Activated naive CD4-positive, alpha-beta T cell treated with anti-CD3 and anti-CD28 coated beads, Interleukin-2, amount 50 U/mL, for 24 hours (primary cell): ENCODE measurements around the gene RYR3.
"Not testable (repeated sequence)": the region's sequence is repeated elsewhere in the genome, so short reads cannot be mapped to it uniquely, and the experiment has no call there.

Source experiments
- H3K27ac Mint-ChIP-seq: one replicate; pipeline ENCODE4 v1.8.0; 2021; ENCODE audit warnings: mild to moderate bottlenecking, mixed read lengths
- H3K27me3 Mint-ChIP-seq: one replicate; pipeline ENCODE4 v1.8.0; 2021; ENCODE audit warnings: mixed read lengths
- H3K36me3 Mint-ChIP-seq: one replicate; pipeline ENCODE4 v1.8.0; 2021; ENCODE audit warnings: mixed read lengths
- H3K4me1 Mint-ChIP-seq: one replicate; pipeline ENCODE4 v1.8.0; 2021; ENCODE audit warnings: mixed read lengths
- H3K4me3 Mint-ChIP-seq: one replicate; pipeline ENCODE4 v1.8.0; 2021; ENCODE audit warnings: mild to moderate bottlenecking, mixed read lengths
- H3K9me3 Mint-ChIP-seq: one replicate; pipeline ENCODE4 v1.8.0; 2021; ENCODE audit warnings: mixed read lengths

Gene RYR3

DNA sequence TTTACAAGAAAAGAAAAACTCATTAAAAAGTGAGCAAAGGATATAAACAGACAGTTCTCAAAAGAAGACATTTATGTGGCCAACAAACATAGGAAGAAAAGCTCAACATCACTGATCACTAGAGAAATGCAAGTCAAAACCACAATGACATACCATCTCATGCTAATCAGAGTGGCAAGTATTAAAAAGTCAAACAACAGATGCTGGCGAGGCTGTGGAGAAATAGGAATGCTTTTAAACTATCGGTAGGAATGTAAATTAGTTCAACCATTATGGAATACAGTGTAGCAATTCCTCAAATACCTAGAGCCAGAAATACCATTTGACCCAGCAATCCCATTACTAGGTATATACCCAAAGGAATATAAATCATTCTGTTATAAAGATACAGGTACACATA, 267.1 kb downstream of the RYR3 start:
- not testable (repeated sequence) for H3K4me1 Mint-ChIP-seq, H3K36me3 Mint-ChIP-seq, H3K4me3 Mint-ChIP-seq, H3K27ac Mint-ChIP-seq, H3K27me3 Mint-ChIP-seq, H3K9me3 Mint-ChIP-seq

DNA sequence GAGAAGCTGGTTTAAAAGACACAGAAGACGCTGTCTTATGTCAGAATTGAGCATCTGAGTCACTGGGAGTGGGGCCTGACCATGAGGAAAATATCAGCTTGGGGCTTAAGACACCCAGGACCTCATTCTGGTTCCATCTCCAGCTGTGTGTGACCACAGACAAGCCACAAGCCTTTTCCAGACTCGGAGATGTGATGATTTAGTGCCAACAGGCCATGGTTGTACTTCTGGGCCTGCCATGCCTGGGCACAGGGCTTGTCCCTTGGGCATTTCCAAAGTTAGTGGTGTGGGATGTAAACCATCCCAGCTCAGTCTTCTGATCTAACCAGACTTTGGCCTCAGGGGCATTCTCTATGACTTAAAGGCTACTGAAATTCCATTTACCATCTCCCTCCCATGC, 269.8 kb downstream of the RYR3 start:
- Mint-ChIP-seq H3K4me3 (no peak overlapping the region), H3K27ac (no peak overlapping the region), H3K4me1 (no peaks in the 10 kb centered on the region), H3K27me3 (no peaks in the 10 kb centered on the region), H3K36me3 (no peaks in the 10 kb centered on the region), H3K9me3 (no peaks in the 10 kb centered on the region)

DNA sequence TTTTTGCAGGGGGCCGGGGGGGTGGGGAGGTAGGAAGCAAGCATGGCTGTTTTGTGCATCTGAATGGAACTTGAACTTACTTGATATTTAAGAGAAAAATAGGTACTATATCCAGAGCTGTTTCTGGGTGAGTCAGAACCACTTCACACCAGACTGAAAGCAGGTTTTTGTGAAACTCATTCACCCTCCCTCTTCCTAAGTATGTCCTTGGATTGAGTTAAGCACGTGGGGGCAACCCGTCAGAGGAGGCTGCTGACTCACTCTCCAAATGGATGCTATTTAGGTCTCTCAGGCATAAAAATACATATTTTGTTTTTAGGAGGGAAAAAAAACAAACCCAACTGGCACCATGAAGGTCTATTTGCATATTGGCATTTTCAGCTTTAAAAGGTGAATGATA, 270.3 kb downstream of the RYR3 start:
- Mint-ChIP-seq H3K9me3 (no peaks in the 10 kb centered on the region), H3K4me3 (no peak overlapping the region), H3K4me1 (no peaks in the 10 kb centered on the region), H3K27ac (no peak overlapping the region), H3K27me3 (no peaks in the 10 kb centered on the region), H3K36me3 (no peaks in the 10 kb centered on the region)

DNA sequence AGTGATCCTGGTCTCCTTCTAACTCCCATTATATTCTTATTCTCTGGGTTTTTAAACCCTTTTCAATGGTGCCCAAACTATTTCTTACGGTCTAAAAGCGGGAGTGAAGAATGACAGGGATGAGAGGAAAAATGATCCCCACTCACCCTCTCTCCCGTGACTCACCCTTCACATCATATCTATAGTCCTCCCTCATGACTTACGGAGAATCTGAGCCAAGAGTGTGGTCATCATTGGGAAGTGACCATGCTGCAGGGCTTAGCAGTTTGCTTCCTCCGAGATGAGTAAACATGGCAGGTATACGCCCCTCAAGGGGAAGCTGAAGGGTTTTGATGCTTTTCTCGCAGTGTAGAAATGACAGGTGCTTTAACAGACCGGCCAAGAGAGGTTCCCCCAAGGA, 274.0 kb downstream of the RYR3 start:
- Mint-ChIP-seq H3K27me3 (peaks cover 2% of the 10 kb centered on the region), H3K36me3 (no peaks in the 10 kb centered on the region), H3K27ac (no peak overlapping the region), H3K4me3 (no peak overlapping the region), H3K9me3 (no peaks in the 10 kb centered on the region), H3K4me1 (no peaks in the 10 kb centered on the region)

DNA sequence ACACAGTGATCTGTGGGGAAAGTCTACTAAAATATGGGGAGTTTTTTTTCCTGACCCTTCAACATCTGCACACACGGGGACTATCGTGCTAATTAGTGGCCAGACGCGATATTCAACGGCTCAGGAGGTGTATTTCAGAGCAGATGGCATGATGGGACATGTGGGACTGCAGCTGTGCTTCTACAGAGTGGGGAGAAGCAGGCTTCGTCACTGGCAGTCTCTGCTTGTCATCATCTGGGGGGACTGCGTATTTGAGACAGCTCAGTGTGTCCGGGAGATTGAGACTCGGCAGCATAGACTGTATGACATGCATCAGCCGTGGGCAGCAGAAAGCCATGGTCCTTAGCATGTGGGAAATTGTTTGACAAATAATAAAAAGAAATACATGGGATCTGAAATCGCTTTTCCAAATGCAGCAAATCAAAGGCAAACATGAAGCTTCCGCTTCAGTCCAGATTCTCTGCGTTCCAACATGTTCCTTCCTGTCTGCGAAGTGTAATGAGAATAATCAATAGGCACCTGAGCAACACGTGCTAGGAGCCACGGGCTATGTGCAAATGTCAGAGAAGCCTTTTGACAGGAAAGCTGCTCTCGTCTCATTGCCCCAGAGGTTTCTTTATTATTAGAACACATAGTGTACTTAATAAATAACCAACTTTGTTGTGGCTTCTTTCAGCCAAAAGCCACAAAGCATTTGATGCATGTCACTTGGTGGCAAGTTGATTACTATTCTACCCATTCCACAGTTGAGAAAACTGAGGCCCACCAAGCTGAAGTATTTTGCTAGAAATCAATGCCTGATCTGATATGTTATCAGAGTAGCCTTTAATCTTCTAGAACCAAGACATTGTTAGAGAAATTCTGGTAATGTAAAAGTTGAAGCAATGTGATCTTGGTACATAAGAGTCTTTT, 276.3 kb downstream of the RYR3 start:
- Mint-ChIP-seq H3K9me3 (no peaks in the 10 kb centered on the region), H3K36me3 (no peaks in the 10 kb centered on the region), H3K27me3 (peaks cover 6% of the 10 kb centered on the region), H3K4me3 (no peak overlapping the region), H3K27ac (no peak overlapping the region), H3K4me1 (no peaks in the 10 kb centered on the region)

DNA sequence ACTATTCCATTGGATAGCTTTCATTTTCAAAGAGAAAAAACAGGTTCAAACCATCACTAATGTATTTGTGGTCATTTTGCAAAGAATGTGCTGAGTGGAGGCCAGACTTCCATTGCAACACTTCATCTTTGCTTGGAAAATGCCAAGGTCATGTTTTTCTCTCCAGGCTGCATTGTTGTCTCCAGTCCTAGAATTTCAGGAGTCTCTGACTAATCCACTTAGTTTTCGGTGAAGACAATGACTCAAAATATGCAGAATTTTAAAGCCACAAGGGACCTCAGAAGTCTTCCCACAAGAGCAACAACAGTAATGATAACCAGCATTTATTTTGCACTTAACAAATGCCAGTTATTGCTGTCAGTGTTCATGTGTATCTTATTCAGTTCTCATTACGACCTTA, 277.0 kb downstream of the RYR3 start:
- no peaks in the 10 kb centered on the region for H3K36me3 Mint-ChIP-seq

DNA sequence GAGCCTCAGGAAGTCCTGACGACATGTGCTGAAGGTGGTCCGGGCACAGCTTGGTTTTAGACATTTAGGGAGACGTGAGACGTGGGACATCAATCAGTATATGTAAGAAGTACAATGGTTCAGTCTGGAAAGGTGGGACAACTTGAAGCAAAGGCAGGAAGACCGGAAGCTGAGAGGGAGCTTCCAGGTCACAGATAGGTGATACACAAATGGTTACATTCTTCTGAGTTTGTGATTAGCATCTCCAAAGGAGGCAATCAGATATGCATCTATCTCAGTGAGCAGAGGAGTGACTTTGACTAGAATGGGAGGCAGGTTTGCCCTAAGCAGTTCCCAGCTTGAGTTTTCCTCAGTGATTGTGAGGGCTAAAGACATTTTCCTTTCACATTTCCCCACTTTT, 282.1 kb downstream of the RYR3 start:
- Mint-ChIP-seq H3K36me3 (no peaks in the 10 kb centered on the region), H3K27me3 (peaks cover 13% of the 10 kb centered on the region), H3K27ac (no peak overlapping the region), H3K4me3 (no peak overlapping the region), H3K4me1 (no peaks in the 10 kb centered on the region), H3K9me3 (peaks cover 10% of the 10 kb centered on the region)

More for the DNA sequence above, 277.0 kb downstream of the RYR3 start:
- H3K4me3 Mint-ChIP-seq = no peak overlapping the region
- H3K27ac Mint-ChIP-seq = no peak overlapping the region
- H3K27me3 Mint-ChIP-seq = peaks cover 12% of the 10 kb centered on the region
- H3K4me1 Mint-ChIP-seq = no peaks in the 10 kb centered on the region
- H3K9me3 Mint-ChIP-seq = peaks cover 4% of the 10 kb centered on the region

DNA sequence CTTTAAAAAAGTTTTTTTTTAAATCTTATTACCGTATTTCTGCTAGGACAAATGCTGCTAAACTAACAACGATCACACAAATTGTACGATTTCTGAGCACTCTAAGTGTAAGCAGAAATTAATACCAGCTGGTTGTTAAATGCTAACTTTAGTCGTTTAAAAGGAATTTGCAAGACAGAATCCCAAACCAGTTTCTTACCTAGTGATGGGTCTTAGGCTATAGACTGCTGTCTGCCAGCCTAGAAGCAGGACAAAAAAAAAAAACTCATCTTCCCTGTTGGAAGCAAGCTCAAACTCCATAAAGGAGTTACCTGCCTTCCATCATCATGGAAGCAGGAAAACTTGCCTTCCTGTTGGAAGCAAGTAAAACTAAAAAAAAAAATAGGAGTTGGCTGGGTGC, 287.6 kb downstream of the RYR3 start:
- H3K9me3 Mint-ChIP-seq, H3K27me3 Mint-ChIP-seq, H3K4me3 Mint-ChIP-seq, H3K4me1 Mint-ChIP-seq, H3K36me3 Mint-ChIP-seq, H3K27ac Mint-ChIP-seq: not testable (repeated sequence)

DNA sequence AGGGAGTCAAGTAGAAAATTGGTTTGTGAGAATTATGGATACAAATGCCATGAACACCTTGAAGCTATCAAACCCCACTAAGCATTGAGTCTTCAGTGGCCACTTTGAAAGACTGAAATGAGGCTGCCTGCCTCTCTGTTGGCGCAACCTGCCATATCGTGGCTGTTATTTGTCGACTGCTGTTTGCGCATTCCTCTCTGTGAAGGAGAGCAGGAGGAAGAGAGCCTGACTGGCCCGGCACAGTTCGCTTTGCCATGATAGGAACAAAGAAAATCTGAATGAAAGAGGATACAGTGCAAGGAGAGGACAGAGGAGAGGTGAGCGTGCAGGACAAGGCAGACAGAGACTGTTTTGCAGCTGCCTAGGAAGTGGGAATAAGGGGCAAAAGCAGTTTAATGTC, 289.4 kb downstream of the RYR3 start:
- Mint-ChIP-seq H3K4me3 (no peak overlapping the region), H3K36me3 (no peaks in the 10 kb centered on the region), H3K27ac (no peak overlapping the region), H3K27me3 (peaks cover 4% of the 10 kb centered on the region), H3K4me1 (no peaks in the 10 kb centered on the region), H3K9me3 (peaks cover 3% of the 10 kb centered on the region)

DNA sequence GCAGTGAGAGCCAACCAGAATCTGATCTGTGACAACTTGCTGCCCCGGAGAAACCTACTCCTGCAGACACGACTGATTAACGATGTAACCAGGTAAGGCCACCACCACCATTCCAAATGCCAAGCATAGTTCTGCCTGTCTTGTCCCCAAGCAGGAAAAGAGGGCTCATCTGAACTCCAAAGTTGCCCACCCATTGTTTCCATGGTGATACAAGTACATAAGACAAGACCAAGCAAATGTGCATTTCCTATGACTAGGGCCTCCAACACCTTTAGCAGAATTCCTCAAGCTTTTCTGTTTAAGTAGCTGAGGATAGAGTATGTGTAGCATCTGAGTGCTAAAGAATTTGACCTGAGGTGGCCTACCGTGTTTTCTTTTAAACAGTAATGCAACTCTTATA, 290.7 kb downstream of the RYR3 start:
- Mint-ChIP-seq H3K36me3 (no peaks in the 10 kb centered on the region), H3K27ac (no peak overlapping the region), H3K9me3 (peaks cover 3% of the 10 kb centered on the region), H3K4me1 (no peaks in the 10 kb centered on the region), H3K27me3 (peaks cover 5% of the 10 kb centered on the region), H3K4me3 (no peak overlapping the region)

DNA sequence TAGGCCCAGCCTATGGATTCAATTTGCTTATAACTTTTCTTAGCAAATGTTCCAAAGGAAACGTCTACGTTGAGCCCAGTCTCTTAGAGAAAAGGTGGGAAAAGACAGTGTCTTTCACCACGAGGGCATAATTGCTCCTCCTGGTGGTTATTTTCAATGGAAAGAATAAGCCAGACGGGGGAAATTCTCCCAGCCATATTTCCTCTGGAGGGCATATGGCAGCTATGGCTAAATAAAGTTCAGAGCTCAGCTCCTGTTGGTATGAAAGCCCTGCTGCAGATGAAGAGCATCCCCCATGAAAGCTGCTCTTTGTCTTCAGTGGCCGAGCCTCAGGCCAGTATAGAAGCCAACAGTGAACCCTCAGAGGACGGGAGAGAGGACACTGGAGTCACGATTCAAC, 297.9 kb downstream of the RYR3 start:
- Mint-ChIP-seq H3K4me3 (no peak overlapping the region), H3K36me3 (no peaks in the 10 kb centered on the region), H3K27me3 (peaks cover 5% of the 10 kb centered on the region), H3K4me1 (no peaks in the 10 kb centered on the region), H3K27ac (no peak overlapping the region), H3K9me3 (peaks cover 3% of the 10 kb centered on the region)

DNA sequence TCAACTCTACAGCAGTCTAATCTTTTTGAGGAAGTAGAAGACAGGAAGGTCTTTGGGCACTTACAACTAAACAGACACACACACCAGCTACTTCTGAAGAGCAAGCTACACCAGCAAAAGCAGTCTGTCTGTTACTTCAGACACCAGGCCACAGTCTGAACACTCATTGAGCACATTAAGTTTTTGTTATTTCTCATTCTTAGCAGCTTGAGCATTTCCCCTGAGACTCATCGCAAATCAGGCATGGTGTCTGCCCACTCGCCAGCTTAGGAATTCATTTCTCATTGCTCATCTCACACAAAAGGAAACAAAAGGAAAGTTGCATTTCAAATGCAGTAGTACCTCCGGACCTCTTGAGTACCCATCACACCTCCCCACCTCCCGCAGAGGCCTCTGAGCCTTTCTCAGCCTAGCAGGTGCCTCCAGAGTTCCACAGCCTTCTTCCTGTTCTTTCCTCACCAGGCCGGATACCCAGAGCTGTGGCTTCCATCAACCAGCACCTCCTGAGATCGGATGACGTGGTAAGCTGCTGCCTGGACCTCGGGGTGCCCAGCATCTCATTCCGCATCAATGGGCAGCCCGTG, 302.0 kb downstream of the RYR3 start:
- H3K9me3 Mint-ChIP-seq = no peaks in the 10 kb centered on the region
- H3K27ac Mint-ChIP-seq = no peak overlapping the region
- no peak overlapping the region for H3K4me3 Mint-ChIP-seq
- peaks cover 3% of the 10 kb centered on the region for H3K27me3 Mint-ChIP-seq
- no peaks in the 10 kb centered on the region for H3K4me1 Mint-ChIP-seq
- no peaks in the 10 kb centered on the region for H3K36me3 Mint-ChIP-seq

DNA sequence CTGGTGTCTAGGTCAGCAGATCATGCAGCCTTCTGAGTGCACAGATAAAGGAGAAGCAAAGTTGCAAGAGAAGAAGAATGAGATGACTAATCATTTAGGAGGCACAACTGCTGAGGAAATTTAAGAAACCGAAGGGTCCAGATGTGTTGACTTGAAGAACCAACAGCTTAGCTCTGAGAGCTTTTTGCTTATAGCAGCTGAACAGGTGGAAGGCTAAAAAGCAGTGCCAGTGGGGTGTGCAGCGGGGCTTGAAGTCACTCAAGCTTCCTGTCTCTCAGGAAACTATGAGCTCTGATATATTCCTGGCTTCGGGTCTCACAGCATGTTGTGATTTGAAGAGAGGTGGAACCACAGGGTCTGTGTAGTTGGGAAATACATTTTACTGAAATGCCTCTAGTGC, 305.7 kb downstream of the RYR3 start:
- Mint-ChIP-seq H3K27me3 (peaks cover 5% of the 10 kb centered on the region), H3K27ac (no peak overlapping the region), H3K4me3 (no peak overlapping the region), H3K4me1 (no peaks in the 10 kb centered on the region), H3K9me3 (no peaks in the 10 kb centered on the region), H3K36me3 (no peaks in the 10 kb centered on the region)

DNA sequence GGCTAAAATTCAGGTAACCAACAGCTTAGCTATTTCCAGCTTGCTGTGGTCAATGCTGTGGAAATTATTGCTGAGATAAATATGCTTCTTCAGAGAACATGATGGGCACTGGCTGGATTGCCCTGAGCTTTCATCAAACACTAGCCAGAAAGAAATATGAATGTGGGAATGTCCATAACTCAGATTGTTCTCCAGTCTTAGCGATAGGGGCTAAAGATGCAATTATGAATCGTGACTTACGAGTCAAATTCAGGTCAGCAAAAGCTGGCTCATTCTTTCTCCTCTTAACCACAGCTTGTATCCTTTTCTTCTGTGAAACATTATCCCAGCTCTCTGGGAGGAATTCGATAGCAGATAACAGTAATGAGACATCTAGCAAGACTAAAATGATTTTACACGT, 307.6 kb downstream of the RYR3 start:
- no peaks in the 10 kb centered on the region for H3K9me3 Mint-ChIP-seq
- peaks cover 14% of the 10 kb centered on the region for H3K27me3 Mint-ChIP-seq
- H3K27ac Mint-ChIP-seq = no peak overlapping the region
- no peaks in the 10 kb centered on the region for H3K36me3 Mint-ChIP-seq
- no peak overlapping the region for H3K4me3 Mint-ChIP-seq
- H3K4me1 Mint-ChIP-seq = no peaks in the 10 kb centered on the region

DNA sequence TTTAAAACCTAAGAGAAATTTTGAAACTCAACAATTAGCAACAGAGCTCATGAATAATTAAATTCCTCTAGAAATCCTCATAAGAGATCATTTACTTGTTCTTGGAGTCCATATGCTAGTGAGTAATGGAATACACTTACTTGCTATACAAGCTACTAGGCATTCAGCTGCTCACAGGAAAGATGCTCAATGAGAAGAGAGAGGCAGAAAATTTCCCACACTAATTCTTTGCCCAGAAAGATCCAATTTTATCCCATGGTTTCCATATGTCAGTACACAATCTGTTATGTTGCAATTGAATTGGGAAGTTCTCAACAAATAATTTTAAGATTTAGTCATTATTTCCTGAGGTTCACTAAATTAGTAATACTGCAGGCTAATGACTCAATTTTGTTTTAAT, 310.4 kb downstream of the RYR3 start:
- no peak overlapping the region for H3K27ac Mint-ChIP-seq
- H3K4me1 Mint-ChIP-seq = no peaks in the 10 kb centered on the region
- peaks cover 26% of the 10 kb centered on the region for H3K27me3 Mint-ChIP-seq
- no peaks in the 10 kb centered on the region for H3K36me3 Mint-ChIP-seq
- H3K9me3 Mint-ChIP-seq = no peaks in the 10 kb centered on the region
- no peak overlapping the region for H3K4me3 Mint-ChIP-seq

DNA sequence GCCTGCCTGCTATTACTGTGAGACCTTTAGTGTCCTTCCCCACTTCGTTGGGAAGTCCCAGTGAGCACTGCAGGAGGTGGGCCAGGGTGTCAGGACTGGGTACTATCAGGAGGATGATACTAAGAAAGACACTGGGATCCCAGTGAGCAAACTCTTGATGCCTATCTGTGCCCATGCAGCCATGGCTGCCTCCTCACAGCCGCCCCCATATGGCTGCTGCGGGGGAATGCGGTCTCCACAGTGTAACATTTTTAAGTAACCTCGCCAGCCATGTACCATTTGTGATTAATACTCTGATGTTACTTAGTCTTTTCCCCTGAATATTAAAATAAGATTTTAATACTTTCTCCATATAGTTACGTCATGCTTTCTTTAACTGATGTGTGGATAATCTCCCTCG, 312.2 kb downstream of the RYR3 start:
- no peaks in the 10 kb centered on the region for H3K9me3 Mint-ChIP-seq
- no peak overlapping the region for H3K27ac Mint-ChIP-seq

DNA sequence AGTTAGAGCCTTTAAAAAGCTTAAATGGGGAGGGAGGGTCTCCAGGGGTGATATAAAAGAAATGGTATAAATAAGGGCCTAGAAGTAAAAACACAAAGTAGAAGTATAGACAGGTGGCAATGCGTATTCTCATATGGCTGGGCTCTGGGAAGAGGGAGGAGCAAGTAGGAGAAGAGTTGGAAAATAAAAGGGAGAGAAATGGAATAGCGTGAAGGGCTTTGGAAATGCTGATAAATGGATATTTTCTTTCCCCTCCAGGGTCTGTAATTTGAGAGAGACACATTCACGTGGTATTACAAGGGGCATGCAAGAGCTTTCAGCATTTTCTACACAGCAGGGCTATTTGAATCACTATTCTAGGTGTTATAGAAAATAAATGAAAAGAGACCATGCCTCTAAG, 313.7 kb downstream of the RYR3 start:
- no peaks in the 10 kb centered on the region for H3K4me1 Mint-ChIP-seq
- no peak overlapping the region for H3K27ac Mint-ChIP-seq
- H3K9me3 Mint-ChIP-seq = no peaks in the 10 kb centered on the region
- no peaks in the 10 kb centered on the region for H3K36me3 Mint-ChIP-seq
- H3K27me3 Mint-ChIP-seq = peaks cover 30% of the 10 kb centered on the region
- H3K4me3 Mint-ChIP-seq = no peak overlapping the region

More for the DNA sequence above, 312.2 kb downstream of the RYR3 start:
- Mint-ChIP-seq H3K4me3 (no peak overlapping the region), H3K4me1 (no peaks in the 10 kb centered on the region), H3K27me3 (peaks cover 29% of the 10 kb centered on the region), H3K36me3 (no peaks in the 10 kb centered on the region)
